HCT116 (cell line): ENCODE measurements around the gene FCRL3.

Experiments used
- EZH2 ChIP-seq: fragments of 200-600 bp; sonication (generic); IDR thresholded peaks from 2 replicates; pipeline ENCODE4 v1.6.1; 2017; ENCODE audit warnings: antibody characterized with exemption, mixed run types
- EZH2phosphoT487 ChIP-seq: fragments of 200-600 bp; IDR thresholded peaks from 2 replicates; pipeline ENCODE4 v1.6.1; 2018; ENCODE audit warnings: antibody characterized with exemption, borderline replicate concordance
- JUND ChIP-seq: IDR thresholded peaks from 2 replicates; pipeline ENCODE4 v1.6.1; 2012
- POLR2AphosphoS5 ChIP-seq: IDR thresholded peaks from 2 replicates; pipeline ENCODE4 v1.6.1; 2011; ENCODE audit warnings: mild to moderate bottlenecking, low read depth, low read length, moderate library complexity
- SIN3A ChIP-seq: IDR thresholded peaks from 2 replicates; pipeline ENCODE4 v1.6.1; 2012; ENCODE audit warnings: low read depth
- SP1 ChIP-seq: IDR thresholded peaks from 2 replicates; pipeline ENCODE4 v1.6.1; 2012; ENCODE audit warnings: low read depth
- ZFX ChIP-seq: fragments of 450-650 bp; IDR thresholded peaks from 2 replicates; pipeline ENCODE4 v1.6.1; 2017
- TF ChIP-seq, protein P1 (sequence below), 3 experiments: fragments of 200-600 bp in 1 of 3; sonication (generic) in 1 of 3; IDR thresholded peaks in 2 of 3; conservative IDR thresholded peaks in 1 of 3; 2 replicates each; pipeline ENCODE4 v1.5.1; 2012 to 2017; ENCODE audit warnings: low read depth in 2 of 3, low read length in 2 of 3, antibody characterized with exemption in 1 of 3, borderline replicate concordance in 1 of 3, control low read depth in 1 of 3, mild to moderate bottlenecking in 1 of 3, mixed read lengths in 1 of 3, mixed run types in 1 of 3, moderate library complexity in 1 of 3; ENCODE audit not compliant: insufficient read depth in 1 of 3
- TF ChIP-seq, protein P2 (sequence below): IDR thresholded peaks from 2 replicates; pipeline ENCODE4 v1.6.1; 2011; ENCODE audit warnings: mild to moderate bottlenecking, low read length, moderate library complexity; ENCODE audit not compliant: insufficient replicate concordance; ENCODE audit errors: extremely low read depth

DNA sequence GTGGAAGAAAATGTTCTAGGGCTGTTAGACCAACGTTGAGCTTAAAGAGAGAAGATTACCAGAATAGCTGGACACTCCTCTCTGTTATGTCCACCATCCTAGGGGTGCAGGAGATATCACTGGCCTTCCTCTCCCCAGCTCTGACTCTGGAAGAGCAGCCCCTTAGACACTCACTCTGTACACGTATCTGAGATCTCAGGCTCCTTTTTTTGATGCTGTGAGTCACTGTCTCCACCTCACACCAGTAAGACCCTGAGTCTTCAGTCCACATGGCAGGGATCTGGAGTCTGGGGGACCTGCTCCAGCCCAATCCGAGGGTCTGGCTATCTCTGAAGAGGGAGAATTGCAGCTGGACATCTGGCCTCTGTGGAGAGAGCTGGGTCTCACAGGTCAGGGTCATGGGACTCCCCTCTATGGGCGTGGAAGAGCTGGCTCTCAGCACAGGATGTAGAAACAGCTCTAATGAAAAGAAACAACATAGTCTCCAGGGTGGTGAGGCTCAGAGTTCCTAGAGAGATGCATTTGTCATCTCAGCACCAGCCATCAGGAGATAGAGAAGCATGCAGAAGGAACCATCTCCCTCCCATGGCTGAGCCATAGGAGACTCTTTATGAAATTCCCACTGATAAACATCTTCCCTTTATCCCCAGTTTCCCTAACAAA, 3.5 kb downstream of the FCRL3 start:
- TF ChIP-seq, protein P1, sequence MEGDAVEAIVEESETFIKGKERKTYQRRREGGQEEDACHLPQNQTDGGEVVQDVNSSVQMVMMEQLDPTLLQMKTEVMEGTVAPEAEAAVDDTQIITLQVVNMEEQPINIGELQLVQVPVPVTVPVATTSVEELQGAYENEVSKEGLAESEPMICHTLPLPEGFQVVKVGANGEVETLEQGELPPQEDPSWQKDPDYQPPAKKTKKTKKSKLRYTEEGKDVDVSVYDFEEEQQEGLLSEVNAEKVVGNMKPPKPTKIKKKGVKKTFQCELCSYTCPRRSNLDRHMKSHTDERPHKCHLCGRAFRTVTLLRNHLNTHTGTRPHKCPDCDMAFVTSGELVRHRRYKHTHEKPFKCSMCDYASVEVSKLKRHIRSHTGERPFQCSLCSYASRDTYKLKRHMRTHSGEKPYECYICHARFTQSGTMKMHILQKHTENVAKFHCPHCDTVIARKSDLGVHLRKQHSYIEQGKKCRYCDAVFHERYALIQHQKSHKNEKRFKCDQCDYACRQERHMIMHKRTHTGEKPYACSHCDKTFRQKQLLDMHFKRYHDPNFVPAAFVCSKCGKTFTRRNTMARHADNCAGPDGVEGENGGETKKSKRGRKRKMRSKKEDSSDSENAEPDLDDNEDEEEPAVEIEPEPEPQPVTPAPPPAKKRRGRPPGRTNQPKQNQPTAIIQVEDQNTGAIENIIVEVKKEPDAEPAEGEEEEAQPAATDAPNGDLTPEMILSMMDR (IDR thresholded peaks at IDR 0.05 in 2 of 3, conservative IDR thresholded peaks at IDR 0.05 in 1 of 3; ENCODE audit: borderline replicate concordance in 1 of 3, insufficient read depth in 1 of 3, low read depth in 2 of 3, low read length in 2 of 3) = no peak
- TF ChIP-seq EZH2 (no peak), SP1 (no peak), EZH2phosphoT487 (no peak), POLR2AphosphoS5 (no peak), JUND (no peak), ZFX (no peak), SIN3A (no peak)
- TF ChIP-seq, protein P2, sequence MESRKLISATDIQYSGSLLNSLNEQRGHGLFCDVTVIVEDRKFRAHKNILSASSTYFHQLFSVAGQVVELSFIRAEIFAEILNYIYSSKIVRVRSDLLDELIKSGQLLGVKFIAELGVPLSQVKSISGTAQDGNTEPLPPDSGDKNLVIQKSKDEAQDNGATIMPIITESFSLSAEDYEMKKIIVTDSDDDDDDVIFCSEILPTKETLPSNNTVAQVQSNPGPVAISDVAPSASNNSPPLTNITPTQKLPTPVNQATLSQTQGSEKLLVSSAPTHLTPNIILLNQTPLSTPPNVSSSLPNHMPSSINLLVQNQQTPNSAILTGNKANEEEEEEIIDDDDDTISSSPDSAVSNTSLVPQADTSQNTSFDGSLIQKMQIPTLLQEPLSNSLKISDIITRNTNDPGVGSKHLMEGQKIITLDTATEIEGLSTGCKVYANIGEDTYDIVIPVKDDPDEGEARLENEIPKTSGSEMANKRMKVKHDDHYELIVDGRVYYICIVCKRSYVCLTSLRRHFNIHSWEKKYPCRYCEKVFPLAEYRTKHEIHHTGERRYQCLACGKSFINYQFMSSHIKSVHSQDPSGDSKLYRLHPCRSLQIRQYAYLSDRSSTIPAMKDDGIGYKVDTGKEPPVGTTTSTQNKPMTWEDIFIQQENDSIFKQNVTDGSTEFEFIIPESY = no peak
